DOHH2 (cell line): ENCODE results near the gene INPP4A.

Experiments used
- EZH2phosphoT487 ChIP-seq: fragments of 200-600 bp; sonication (generic); IDR thresholded peaks from 2 replicates; pipeline ENCODE4 v1.6.1; 2017; ENCODE audit warnings: borderline replicate concordance, mild to moderate bottlenecking, antibody characterized with exemption, low read length, moderate library complexity, mixed read lengths
- TF ChIP-seq, protein P1 (sequence below): fragments of 200-600 bp; sonication (generic); IDR thresholded peaks from one replicate; pipeline ENCODE4 v1.5.1; 2014; ENCODE audit warnings: antibody characterized with exemption, mild to moderate bottlenecking, low read depth, low read length; ENCODE audit not compliant: poor library complexity, severe bottlenecking

DNA sequence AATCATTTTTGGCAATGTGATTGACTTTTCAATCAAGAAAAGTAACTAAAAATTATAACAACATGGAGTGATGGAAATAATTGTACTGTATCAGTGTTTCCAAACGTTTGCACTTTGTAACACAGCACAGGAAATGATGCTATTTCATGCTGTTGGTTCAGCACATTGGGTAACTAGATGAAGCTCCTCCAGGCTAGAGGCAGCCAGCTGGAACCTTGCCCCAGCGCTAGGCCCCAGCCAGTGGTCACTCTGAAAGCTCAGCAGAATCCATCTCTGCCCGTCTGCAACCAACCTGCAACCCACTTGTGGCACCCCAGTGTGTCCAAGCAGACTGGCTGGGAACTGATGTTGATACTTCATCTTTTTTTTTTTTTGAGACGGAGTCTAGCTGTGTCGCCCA, 179.0 kb downstream of the INPP4A start:
- TF ChIP-seq, protein P1, sequence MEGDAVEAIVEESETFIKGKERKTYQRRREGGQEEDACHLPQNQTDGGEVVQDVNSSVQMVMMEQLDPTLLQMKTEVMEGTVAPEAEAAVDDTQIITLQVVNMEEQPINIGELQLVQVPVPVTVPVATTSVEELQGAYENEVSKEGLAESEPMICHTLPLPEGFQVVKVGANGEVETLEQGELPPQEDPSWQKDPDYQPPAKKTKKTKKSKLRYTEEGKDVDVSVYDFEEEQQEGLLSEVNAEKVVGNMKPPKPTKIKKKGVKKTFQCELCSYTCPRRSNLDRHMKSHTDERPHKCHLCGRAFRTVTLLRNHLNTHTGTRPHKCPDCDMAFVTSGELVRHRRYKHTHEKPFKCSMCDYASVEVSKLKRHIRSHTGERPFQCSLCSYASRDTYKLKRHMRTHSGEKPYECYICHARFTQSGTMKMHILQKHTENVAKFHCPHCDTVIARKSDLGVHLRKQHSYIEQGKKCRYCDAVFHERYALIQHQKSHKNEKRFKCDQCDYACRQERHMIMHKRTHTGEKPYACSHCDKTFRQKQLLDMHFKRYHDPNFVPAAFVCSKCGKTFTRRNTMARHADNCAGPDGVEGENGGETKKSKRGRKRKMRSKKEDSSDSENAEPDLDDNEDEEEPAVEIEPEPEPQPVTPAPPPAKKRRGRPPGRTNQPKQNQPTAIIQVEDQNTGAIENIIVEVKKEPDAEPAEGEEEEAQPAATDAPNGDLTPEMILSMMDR, result no peak
- TF ChIP-seq EZH2phosphoT487, result no peak
